ENCODE data around the gene EXOC6.

DNA sequence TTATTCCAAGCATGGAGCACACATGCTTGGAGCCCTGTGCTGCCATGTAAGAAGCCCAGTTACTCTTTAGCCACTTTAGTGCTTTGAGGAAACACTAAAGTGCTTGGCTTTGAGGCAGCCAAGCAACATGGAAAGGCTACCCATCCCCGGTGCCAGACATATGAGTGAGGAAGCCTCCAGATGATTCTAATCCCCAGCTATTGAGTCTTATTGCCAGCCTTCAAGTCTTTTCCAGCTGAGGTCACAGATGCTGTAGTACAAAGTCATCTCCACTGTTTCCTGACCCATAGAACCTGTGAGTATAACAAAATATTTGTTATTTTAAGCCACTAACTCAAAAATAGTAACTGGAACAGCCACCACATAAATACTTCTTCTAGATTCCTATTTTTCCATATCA lies 120.8 kb downstream of the EXOC6 start:
- TF ChIP-seq ZNF561 (tag by site-specific recombination; IDR thresholded peaks at IDR 0.05; ENCODE audit: borderline replicate concordance): no peak
- TF ChIP-seq ZNF175 (tag by site-specific recombination; IDR thresholded peaks at IDR 0.05): no peak
- TF ChIP-seq REST (tag by site-specific recombination; IDR thresholded peaks at IDR 0.05): no peak
- no peak for TF ChIP-seq CTCF (tag by site-specific recombination; IDR thresholded peaks at IDR 0.05)

Data from HEK293 (cell line).